NCI-H524 (cell line): Measurements from ENCODE around the gene CLIC5.
A peak's percentile ranks its signal among the peaks of the same experiment; 100 is the strongest.

Source experiments
- DNase-seq, 2 experiments: peaks; one replicate each; lab custom pipeline; 2025; lab: John Stamatoyannopoulos, UW

The CLIC5 gene

GRCh38 chr6:45997875-45998506 is 17.7 kb downstream of the CLIC5 start:
- DNase-seq: peak; percentile 55 to 74

GRCh38 chr6:45991189-45991588 is 24.5 kb downstream of the CLIC5 start:
- DNase-seq: peak; percentile 76 to 90

- no peak for DNase-seq
These were observed 25.5 kb downstream of the CLIC5 start for GRCh38 chr6:45990162-45990561.

GRCh38 chr6:45988635-45989034 is 27.0 kb downstream of the CLIC5 start:
- DNase-seq: no peak

- DNase-seq: no peak
These were observed 27.8 kb downstream of the CLIC5 start for GRCh38 chr6:45987856-45988255.

GRCh38 chr6:45986746-45987274 is 28.9 kb downstream of the CLIC5 start:
- DNase-seq: no peak

- no peak for DNase-seq
These were observed 30.8 kb downstream of the CLIC5 start for GRCh38 chr6:45984788-45985425.

- DNase-seq: no peak
These were observed 31.3 kb downstream of the CLIC5 start for GRCh38 chr6:45984347-45984746.

GRCh38 chr6:45983062-45983461 is 32.6 kb downstream of the CLIC5 start:
- DNase-seq: no peak

- DNase-seq: no peak
These were observed 33.2 kb downstream of the CLIC5 start for GRCh38 chr6:45982280-45983036.

- DNase-seq: no peak
These were observed 34.6 kb downstream of the CLIC5 start for GRCh38 chr6:45981046-45981445.

- no peak for DNase-seq
These were observed 36.3 kb downstream of the CLIC5 start for GRCh38 chr6:45979311-45979710.

- no peak for DNase-seq
These were observed 41.1 kb downstream of the CLIC5 start for GRCh38 chr6:45974596-45974995.

- no peak for DNase-seq
These were observed 42.7 kb downstream of the CLIC5 start for GRCh38 chr6:45972795-45973503.

GRCh38 chr6:45971287-45971686 is 44.4 kb downstream of the CLIC5 start:
- DNase-seq: no peak

- DNase-seq: no peak
These were observed 45.3 kb downstream of the CLIC5 start for GRCh38 chr6:45970326-45970725.

- no peak for DNase-seq
These were observed 45.8 kb downstream of the CLIC5 start for GRCh38 chr6:45969883-45970282.

- DNase-seq: no peak
These were observed 46.6 kb downstream of the CLIC5 start for GRCh38 chr6:45969026-45969425.

GRCh38 chr6:45967363-45967762 is 48.3 kb downstream of the CLIC5 start:
- no peak for DNase-seq

GRCh38 chr6:45966797-45967196 is 48.9 kb downstream of the CLIC5 start:
- DNase-seq: no peak

- DNase-seq: no peak
These were observed 49.3 kb downstream of the CLIC5 start for GRCh38 chr6:45966340-45966739.

- no peak for DNase-seq
These were observed 49.9 kb downstream of the CLIC5 start for GRCh38 chr6:45965792-45966191.
